Mucosa of descending colon (tissue), 3 donors: ENCODE results near the gene GABRG3. TPM values are rescaled to one million over a fixed set of nuclear protein-coding genes. Genes with fewer than 3 reads are reported as not detected.

ENCODE experiments used
- ATAC-seq: fragments of 200-7000 bp; cut with Tn5 transposase; one replicate; pipeline ENCODE4 v1.9.1; 2020; ENCODE audit warnings: mild to moderate bottlenecking, moderate library complexity
- DNase-seq, 3 donors: peaks; one replicate each; pipeline ENCODE4 v3.0.0-alpha.2; 2020
- H3K36me3 ChIP-seq: fragments of 200-600 bp; one replicate; pipeline ENCODE4 v1.8.0; 2021; ENCODE audit warnings: low read depth, mild to moderate bottlenecking
- H3K4me1 ChIP-seq: fragments of 200-600 bp; one replicate; pipeline ENCODE4 v1.8.0; 2021; ENCODE audit warnings: low read depth, mild to moderate bottlenecking
- H3K4me3 ChIP-seq: fragments of 200-600 bp; one replicate; pipeline ENCODE4 v1.8.0; 2021; ENCODE audit warnings: mild to moderate bottlenecking
- H3K9me3 ChIP-seq: fragments of 200-600 bp; one replicate; pipeline ENCODE4 v1.8.0; 2021; ENCODE audit warnings: mild to moderate bottlenecking
- intact Hi-C, 2 donors: fragments of 100-400 bp; cut with DNase I in 1 of 2; cut with micrococcal nuclease in 1 of 2; formaldehyde crosslinking; loops; one replicate each; pipeline versions ENCODE4 v1.11.0 to v1.11.1; 2022; cut with DNase I, micrococcal nuclease
- total RNA-seq, 3 donors: library from RNA; stranded (reverse); fragmentation: NEBNext Ultra II Directional in 2 of 3; extraction: Animal tissue kit (Norgen Biotek cat#: 25700) in 2 of 3; gene quantifications; one replicate each; pipeline versions ENCODE4 v1.2.1 to v1.2.4, GENCODE V29; 2021 to 2023
- TF ChIP-seq, protein P1 (sequence below): fragments of 200-600 bp; IDR thresholded peaks from one replicate; pipeline ENCODE4 v1.8.0; 2022; ENCODE audit warnings: antibody characterized with exemption, mild to moderate bottlenecking
- donor health status: DM: no; HTN: no; CAD: no; lungs with moderate emphysema.
- donor health status: DM: no; HTN: no; CAD: no.
- donor health status: DM: no; HTN: yes; CAD: no.

GABRG3 gene
- total RNA-seq, 3 donors from 2014 or later = 0.03 TPM; not detected in 2

DNA sequence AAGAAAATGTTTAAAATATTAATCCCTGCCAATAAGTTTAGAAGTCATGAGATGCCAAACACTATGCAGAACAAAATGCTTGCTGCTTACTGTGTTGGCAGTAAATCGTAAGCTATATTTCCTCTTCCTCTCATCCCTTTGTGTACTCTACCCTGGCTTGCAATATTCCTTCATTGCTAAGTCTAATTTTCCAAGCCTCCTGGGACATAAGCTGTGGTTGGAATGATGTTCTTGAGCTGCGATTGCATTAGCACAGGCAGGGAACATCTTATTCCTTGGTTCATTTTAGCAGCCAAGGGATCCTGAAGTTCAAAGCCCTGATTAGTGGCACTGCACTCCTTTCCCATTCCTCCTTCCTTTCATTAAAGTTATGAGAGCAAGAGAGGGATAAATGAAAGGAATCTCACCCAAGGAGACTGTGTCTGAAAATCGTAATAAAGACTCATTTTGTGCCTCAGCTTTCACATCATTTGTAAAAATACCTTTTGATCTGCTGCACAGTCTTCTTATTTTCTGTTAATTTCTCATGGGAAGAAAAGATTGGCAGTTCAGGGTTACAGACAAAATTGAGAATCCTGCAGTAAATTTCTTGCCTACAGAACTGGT is 592.9 kb downstream of the GABRG3 start:
- Histone ChIP-seq H3K4me3 (no peak overlapping the region), H3K9me3 (peaks cover 69% of the 10 kb centered on the region), H3K36me3 (no peaks in the 10 kb centered on the region), H3K4me1 (no peaks in the 10 kb centered on the region)
- no peak for ATAC-seq
- TF ChIP-seq, protein P1, sequence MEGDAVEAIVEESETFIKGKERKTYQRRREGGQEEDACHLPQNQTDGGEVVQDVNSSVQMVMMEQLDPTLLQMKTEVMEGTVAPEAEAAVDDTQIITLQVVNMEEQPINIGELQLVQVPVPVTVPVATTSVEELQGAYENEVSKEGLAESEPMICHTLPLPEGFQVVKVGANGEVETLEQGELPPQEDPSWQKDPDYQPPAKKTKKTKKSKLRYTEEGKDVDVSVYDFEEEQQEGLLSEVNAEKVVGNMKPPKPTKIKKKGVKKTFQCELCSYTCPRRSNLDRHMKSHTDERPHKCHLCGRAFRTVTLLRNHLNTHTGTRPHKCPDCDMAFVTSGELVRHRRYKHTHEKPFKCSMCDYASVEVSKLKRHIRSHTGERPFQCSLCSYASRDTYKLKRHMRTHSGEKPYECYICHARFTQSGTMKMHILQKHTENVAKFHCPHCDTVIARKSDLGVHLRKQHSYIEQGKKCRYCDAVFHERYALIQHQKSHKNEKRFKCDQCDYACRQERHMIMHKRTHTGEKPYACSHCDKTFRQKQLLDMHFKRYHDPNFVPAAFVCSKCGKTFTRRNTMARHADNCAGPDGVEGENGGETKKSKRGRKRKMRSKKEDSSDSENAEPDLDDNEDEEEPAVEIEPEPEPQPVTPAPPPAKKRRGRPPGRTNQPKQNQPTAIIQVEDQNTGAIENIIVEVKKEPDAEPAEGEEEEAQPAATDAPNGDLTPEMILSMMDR = no peak
- no peak for DNase-seq
- intact Hi-C loops = no loop called here

DNA sequence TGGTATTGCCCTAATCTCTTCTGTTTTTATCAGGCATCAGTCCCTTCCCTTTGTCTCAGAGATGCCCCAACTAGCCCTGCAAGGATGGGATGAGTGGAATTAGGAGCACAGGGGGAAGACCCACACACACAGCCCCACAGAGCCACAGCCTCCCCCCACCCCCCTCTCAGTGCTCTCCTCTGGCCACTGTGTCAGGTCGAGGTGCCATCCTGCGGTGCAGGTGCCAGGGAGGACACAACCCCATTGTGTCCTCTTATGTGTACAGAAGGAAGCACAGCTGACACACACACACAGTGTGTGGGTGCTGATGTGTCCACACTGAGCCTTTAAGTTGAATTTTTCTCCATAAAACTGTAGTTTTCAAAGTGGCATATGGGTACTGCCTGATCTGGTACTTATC is 593.7 kb downstream of the GABRG3 start:
- intact Hi-C loops = no loop called here
- no peak for DNase-seq
- peaks cover 62% of the 10 kb centered on the region for H3K9me3 ChIP-seq
- ATAC-seq = no peak
- H3K4me3 ChIP-seq = no peak overlapping the region
- no peaks in the 10 kb centered on the region for H3K36me3 ChIP-seq
- TF ChIP-seq, protein P1 = no peak
- H3K4me1 ChIP-seq = no peaks in the 10 kb centered on the region

DNA sequence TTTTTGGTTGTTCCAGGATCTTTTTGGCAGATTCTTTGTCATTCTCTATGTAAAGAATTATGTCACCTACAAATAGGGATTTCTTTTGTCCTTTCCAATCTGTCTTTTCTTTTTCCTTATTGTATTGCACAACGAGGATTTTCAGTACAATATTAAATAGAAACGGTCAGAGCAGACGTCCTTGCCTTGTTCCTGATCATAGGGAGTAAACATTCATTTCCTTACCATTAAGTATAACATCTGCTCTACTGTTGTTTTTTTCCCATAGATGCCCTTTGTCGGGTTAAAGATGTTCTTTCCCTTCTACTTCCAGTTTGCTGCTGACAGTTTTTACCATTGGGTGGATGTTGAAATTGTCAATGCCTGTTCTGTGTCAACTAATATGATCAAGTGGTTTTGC is 599.8 kb downstream of the GABRG3 start:
- ATAC-seq = no peak
- no peaks in the 10 kb centered on the region for H3K36me3 ChIP-seq
- intact Hi-C loops = no loop called here

DNA sequence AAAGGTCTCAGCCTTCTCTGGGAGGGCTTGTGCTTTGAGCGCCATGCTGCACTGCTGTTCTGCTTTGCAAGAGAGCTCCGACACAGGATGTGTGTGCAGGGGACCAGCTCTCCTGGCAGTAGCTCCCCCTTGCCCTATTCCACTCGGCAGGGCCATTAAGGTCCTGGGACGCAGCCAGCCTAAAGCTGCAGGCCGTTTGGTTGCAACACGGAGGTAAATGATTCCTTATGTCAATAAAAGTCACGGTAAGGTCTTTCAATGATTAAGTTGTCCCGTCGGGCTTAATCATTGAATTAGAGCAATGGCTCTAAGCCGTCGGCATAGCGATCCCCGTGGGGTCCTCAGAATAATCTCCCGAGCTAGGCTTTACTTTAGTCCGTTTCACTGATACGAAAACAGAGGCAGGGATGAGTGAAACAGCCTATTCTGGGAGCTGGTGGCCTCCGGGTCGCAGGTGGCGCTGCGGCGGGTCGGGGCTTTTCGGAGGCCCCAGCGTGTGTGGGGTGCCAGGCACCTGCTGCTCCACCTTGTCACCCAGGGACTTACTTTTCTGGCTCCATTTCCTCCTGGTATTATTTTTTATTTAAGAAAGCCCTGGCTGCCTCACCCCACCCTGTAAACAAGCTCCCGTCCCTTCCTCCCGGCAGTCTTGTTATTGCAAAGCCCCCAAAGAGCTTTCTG is 603.0 kb downstream of the GABRG3 start:
- TF ChIP-seq, protein P1 = no peak
- H3K4me3 ChIP-seq = no peak overlapping the region
- H3K36me3 ChIP-seq = no peaks in the 10 kb centered on the region
- peaks cover 65% of the 10 kb centered on the region for H3K9me3 ChIP-seq
- no peak for DNase-seq
- H3K4me1 ChIP-seq = no peaks in the 10 kb centered on the region
- intact Hi-C loops = no loop called here
- ATAC-seq = no peak

More for the DNA sequence above, 599.8 kb downstream of the GABRG3 start:
- no peak for DNase-seq
- TF ChIP-seq, protein P1 = no peak
- no peaks in the 10 kb centered on the region for H3K4me1 ChIP-seq
- H3K9me3 ChIP-seq = peaks cover 53% of the 10 kb centered on the region
- no peak overlapping the region for H3K4me3 ChIP-seq

DNA sequence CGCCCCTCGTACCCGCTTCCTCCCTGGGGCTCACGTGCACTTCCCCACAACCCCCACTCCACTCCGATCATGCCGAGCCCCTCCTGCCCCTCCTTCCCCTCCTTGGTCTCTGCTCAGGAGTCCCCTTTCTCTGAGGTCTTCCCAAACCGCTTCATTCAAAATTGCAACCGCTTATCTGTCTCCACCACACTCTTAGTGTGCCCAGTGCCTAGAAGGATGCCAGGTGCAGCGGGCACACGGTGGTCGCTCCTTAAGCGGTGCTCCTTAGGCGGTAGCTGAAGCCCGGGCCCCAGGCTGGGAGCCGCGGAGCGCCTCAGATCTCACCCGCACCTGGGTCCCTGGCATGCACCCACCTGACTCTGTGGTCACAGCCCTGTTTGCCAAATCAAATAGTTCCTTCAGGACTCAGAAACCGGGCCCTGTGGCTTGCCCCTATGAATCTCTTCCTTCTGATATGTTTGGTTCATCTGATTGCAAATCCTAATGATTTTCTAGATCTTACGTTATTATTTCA is 603.6 kb downstream of the GABRG3 start:
- TF ChIP-seq, protein P1 = no peak
- no peaks in the 10 kb centered on the region for H3K36me3 ChIP-seq
- H3K4me1 ChIP-seq = no peaks in the 10 kb centered on the region
- H3K4me3 ChIP-seq = no peak overlapping the region
- ATAC-seq = no peak
- intact Hi-C loops = no loop called here
- H3K9me3 ChIP-seq = peaks cover 70% of the 10 kb centered on the region
- DNase-seq = no peak
